ENCODE results near the gene CD300E. TPM values are rescaled to one million over a fixed set of nuclear protein-coding genes. Genes with fewer than 3 reads are reported as not detected.

CD300E gene
- total and polyA plus RNA-seq, 2 of the 13 experiments (the other 11 are each of a cell fraction or from before 2014, with no cell fraction given) = not detected

GRCh38 chr17:74618451-74618850 lies 5.1 kb downstream of the CD300E start:
- WGBS (ENCODE audit: low lambda C conversion rate) = 3% methylated on average over 3 of the region's 3 CpGs
- no peaks in the 10 kb centered on the region for H3K36me3 ChIP-seq (replicated peaks in 1 of 2; ENCODE audit: control insufficient read depth in 1 of 2, insufficient read depth in 2 of 2, low read length in 2 of 2)
- H3K79me2 ChIP-seq (ENCODE audit: insufficient read depth, low read length) = no peaks in the 10 kb centered on the region
- BruUV-seq (replicated peaks) = no TSS peak
- no peak overlapping the region for H3K4me3 ChIP-seq (replicated peaks in 1 of 3; ENCODE audit: insufficient read depth in 1 of 3, low read depth in 2 of 3, low read length in 3 of 3)
- ATAC-seq (no peak), FAIRE-seq (no peak), DNase-seq (ENCODE audit: low spot score) (no peak)
- ChIA-PET POLR2A (no interaction called here), CTCF (ENCODE audit: low intra/inter-chr PET ratio, low total read pairs) (no interaction called here)
- no peaks in the 10 kb centered on the region for H3K4me1 ChIP-seq (ENCODE audit: insufficient read depth, low read length)
- in situ Hi-C loops (cut with HindIII; ENCODE audit: extremely low pct_ligation_motif_present, low pct_unique_long_range_greater_than_20kb) (no loop called here), intact Hi-C loops (cut with micrococcal nuclease; ENCODE audit: unreplicated experiment) (no loop called here)
- H4K20me1 ChIP-seq (ENCODE audit: insufficient read depth, low read length) = peaks cover 3% of the 10 kb centered on the region; the same call in 1 of the 2 replicates
- no peaks in the 10 kb centered on the region for H3K9me3 ChIP-seq (ENCODE audit: low read length)
- no peak overlapping the region for H3K9ac ChIP-seq (ENCODE audit: insufficient read depth, low read depth, low read length)
- H3K27ac ChIP-seq (ENCODE audit: extremely low read length, insufficient read depth, low read length) = no peak overlapping the region
- H3K4me2 ChIP-seq (ENCODE audit: low read depth, low read length) = no peak overlapping the region
- peaks cover 5 to 55% of the 10 kb centered on the region in 2 experiments; a peak in 4 of 5 replicates for H3K27me3 ChIP-seq (ENCODE audit: control insufficient read depth in 1 of 2, insufficient read depth in 2 of 2, low read length in 2 of 2)
- H2AFZ ChIP-seq (ENCODE audit: low read length) = no peak overlapping the region
- TF ChIP-seq TOE1 (CRISPR knock-in tag; IDR thresholded peaks at IDR 0.05) = no peak
- no peak for TF ChIP-seq ZNF737 (CRISPR knock-in tag; IDR thresholded peaks at IDR 0.05; ENCODE audit: borderline replicate concordance)

- in situ Hi-C loops (cut with HindIII; ENCODE audit: extremely low pct_ligation_motif_present, low pct_unique_long_range_greater_than_20kb) (no loop called here), intact Hi-C loops (cut with micrococcal nuclease; ENCODE audit: unreplicated experiment) (no loop called here)
- Histone ChIP-seq H3K9ac (ENCODE audit: insufficient read depth, low read depth, low read length) (no peak overlapping the region), H3K9me3 (ENCODE audit: low read length) (no peaks in the 10 kb centered on the region), H3K36me3 (replicated peaks in 1 of 2; ENCODE audit: control insufficient read depth in 1 of 2, insufficient read depth in 2 of 2, low read length in 2 of 2) (no peaks in the 10 kb centered on the region), H3K4me1 (ENCODE audit: insufficient read depth, low read length) (no peaks in the 10 kb centered on the region), H3K4me2 (ENCODE audit: low read depth, low read length) (no peak overlapping the region), H3K79me2 (ENCODE audit: insufficient read depth, low read length) (no peaks in the 10 kb centered on the region), H3K27me3 (ENCODE audit: control insufficient read depth in 1 of 2, insufficient read depth in 2 of 2, low read length in 2 of 2) (peaks cover 5 to 55% of the 10 kb centered on the region in 2 experiments; a peak in 4 of 5 replicates), H2AFZ (ENCODE audit: low read length) (no peak overlapping the region), H3K27ac (ENCODE audit: extremely low read length, insufficient read depth, low read length) (no peak overlapping the region), H4K20me1 (ENCODE audit: insufficient read depth, low read length) (peaks cover 3% of the 10 kb centered on the region; the same call in 1 of the 2 replicates), H3K4me3 (replicated peaks in 1 of 3; ENCODE audit: insufficient read depth in 1 of 3, low read depth in 2 of 3, low read length in 3 of 3) (no peak overlapping the region)
- ATAC-seq = no peak
- no peak for DNase-seq (ENCODE audit: low spot score)
- no peak for FAIRE-seq
- WGBS (ENCODE audit: low lambda C conversion rate) = 31% methylated on average over 5 of the region's 7 CpGs
- no TSS peak for BruUV-seq (replicated peaks)
- POLR2A ChIA-PET = no interaction called here
- CTCF ChIA-PET (ENCODE audit: low intra/inter-chr PET ratio, low total read pairs) = no interaction called here
- TF ChIP-seq, protein P1, sequence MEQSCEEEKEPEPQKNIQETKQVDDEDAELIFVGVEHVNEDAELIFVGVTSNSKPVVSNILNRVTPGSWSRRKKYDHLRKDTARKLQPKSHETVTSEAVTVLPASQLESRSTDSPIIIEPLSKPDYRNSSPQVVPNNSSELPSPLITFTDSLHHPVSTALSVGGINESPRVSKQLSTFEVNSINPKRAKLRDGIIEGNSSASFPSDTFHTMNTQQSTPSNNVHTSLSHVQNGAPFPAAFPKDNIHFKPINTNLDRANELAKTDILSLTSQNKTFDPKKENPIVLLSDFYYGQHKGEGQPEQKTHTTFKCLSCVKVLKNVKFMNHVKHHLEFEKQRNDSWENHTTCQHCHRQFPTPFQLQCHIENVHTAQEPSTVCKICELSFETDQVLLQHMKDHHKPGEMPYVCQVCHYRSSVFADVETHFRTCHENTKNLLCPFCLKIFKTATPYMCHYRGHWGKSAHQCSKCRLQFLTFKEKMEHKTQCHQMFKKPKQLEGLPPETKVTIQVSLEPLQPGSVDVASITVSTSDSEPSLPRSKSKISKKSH (CRISPR knock-in tag; IDR thresholded peaks at IDR 0.05; ENCODE audit: borderline replicate concordance) = no peak
- TF ChIP-seq HDAC6 (IDR thresholded peaks at IDR 0.05; ENCODE audit: low read depth, low read length) (no peak), TCF7L2 (IDR thresholded peaks at IDR 0.05; ENCODE audit: low read depth, low read length) (no peak), FOSL1 (CRISPR knock-in tag; IDR thresholded peaks at IDR 0.05; ENCODE audit: borderline replicate concordance) (no peak), KMT2B (CRISPR knock-in tag; IDR thresholded peaks at IDR 0.05) (no peak), EP300 (IDR thresholded peaks at IDR 0.05; ENCODE audit: low read depth in 2 of 2, low read length in 2 of 2) (no peak), EP300 (CRISPR knock-in tag; IDR thresholded peaks at IDR 0.05; ENCODE audit: borderline replicate concordance) (no peak), GATAD1 (CRISPR knock-in tag; IDR thresholded peaks at IDR 0.05) (no peak), ZNF883 (CRISPR knock-in tag; IDR thresholded peaks at IDR 0.05; ENCODE audit: not compliant biosample characterization) (no peak), FLYWCH1 (CRISPR knock-in tag; IDR thresholded peaks at IDR 0.05) (no peak), ZNF20 (CRISPR knock-in tag; IDR thresholded peaks at IDR 0.05) (no peak)
- TF ChIP-seq, protein P2, sequence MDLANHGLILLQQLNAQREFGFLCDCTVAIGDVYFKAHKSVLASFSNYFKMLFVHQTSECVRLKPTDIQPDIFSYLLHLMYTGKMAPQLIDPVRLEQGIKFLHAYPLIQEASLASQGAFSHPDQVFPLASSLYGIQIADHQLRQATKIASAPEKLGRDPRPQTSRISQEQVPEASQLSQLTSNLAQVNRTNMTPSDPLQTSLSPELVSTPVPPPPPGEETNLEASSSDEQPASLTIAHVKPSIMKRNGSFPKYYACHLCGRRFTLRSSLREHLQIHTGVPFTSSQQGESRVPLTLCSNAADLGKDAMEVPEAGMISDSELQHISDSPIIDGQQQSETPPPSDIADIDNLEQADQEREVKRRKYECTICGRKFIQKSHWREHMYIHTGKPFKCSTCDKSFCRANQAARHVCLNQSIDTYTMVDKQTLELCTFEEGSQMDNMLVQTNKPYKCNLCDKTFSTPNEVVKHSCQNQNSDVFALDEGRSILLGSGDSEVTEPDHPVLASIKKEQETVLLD (CRISPR knock-in tag; IDR thresholded peaks at IDR 0.05; ENCODE audit: low read depth) = no peak
Measured at GRCh38 chr17:74616696-74617095, 6.8 kb downstream of the CD300E start.

Data from HepG2 (cell line).